ENCODE measurements around the gene EPAS1.

The EPAS1 gene

DNA sequence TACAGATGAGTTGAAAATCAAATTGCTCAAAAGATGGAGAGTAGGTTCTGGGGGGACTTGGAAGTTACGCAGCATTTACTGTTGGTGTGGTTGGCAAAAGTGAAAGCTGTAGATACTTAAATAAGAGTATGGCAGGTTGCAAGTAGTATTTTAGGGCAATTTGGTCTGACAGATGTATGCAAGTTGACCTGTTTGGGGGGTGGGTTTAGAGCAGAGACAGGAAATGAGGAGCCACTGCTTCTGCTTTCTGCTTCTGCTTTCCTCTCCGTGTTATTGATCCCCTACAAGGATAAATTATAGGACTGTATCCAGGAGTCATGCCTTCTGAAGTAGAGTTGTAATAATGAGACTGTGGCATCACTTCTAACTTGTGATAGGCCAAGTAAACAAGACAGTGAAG is 71.2 kb downstream of the EPAS1 start:
- Histone ChIP-seq H3K36me3 (replicated peaks; ENCODE audit: insufficient read depth, low read length) (no peaks in the 10 kb centered on the region), H3K4me3 (ENCODE audit: low read length) (no peak overlapping the region), H2AFZ (ENCODE audit: low read length) (no peak overlapping the region), H3K9me2 (replicated peaks; ENCODE audit: insufficient read depth, low read length) (no peaks in the 10 kb centered on the region), H4K20me1 (ENCODE audit: insufficient read depth, low read length) (no peaks in the 10 kb centered on the region), H3K79me2 (ENCODE audit: low read length) (no peaks in the 10 kb centered on the region), H3K9ac (ENCODE audit: low read length) (no peak overlapping the region), H3K4me2 (ENCODE audit: low read depth, low read length) (no peak overlapping the region), H3K27ac (ENCODE audit: low read length) (no peak overlapping the region), H3K4me1 (ENCODE audit: low read length) (peaks cover 8% of the 10 kb centered on the region), H3K9me3 (replicated peaks; ENCODE audit: insufficient read depth, low read length) (no peaks in the 10 kb centered on the region), H3F3A (ENCODE audit: insufficient read depth, low read length) (no peaks in the 10 kb centered on the region), H3K27me3 (replicated peaks; ENCODE audit: insufficient read depth, low read length) (no peaks in the 10 kb centered on the region)
- no peak for DNase-seq
- TF ChIP-seq, protein P1, sequence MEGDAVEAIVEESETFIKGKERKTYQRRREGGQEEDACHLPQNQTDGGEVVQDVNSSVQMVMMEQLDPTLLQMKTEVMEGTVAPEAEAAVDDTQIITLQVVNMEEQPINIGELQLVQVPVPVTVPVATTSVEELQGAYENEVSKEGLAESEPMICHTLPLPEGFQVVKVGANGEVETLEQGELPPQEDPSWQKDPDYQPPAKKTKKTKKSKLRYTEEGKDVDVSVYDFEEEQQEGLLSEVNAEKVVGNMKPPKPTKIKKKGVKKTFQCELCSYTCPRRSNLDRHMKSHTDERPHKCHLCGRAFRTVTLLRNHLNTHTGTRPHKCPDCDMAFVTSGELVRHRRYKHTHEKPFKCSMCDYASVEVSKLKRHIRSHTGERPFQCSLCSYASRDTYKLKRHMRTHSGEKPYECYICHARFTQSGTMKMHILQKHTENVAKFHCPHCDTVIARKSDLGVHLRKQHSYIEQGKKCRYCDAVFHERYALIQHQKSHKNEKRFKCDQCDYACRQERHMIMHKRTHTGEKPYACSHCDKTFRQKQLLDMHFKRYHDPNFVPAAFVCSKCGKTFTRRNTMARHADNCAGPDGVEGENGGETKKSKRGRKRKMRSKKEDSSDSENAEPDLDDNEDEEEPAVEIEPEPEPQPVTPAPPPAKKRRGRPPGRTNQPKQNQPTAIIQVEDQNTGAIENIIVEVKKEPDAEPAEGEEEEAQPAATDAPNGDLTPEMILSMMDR (IDR thresholded peaks at IDR 0.05; ENCODE audit: low read length), result no peak
- TF ChIP-seq EZH2 (optimal IDR thresholded peaks at IDR 0.05; ENCODE audit: low read depth, low read length) (no peak), EZH2phosphoT487 (IDR thresholded peaks at IDR 0.05; ENCODE audit: low read length) (no peak)

DNA sequence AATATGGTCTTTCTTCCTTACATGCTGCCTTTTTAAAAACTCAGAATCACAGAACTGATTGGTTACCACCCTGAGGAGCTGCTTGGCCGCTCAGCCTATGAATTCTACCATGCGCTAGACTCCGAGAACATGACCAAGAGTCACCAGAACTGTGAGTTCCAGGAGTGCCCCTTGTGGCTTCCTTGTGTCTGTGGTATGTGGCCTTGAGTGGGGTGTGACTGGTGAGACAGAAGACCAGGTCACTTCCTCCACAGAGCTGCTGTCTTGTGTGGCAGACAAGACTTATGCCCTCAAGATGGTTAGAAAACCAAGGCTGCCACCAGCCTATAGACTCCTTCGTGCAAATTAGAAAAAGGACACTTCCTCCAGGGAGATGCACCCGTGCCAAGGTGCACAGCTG is 72.6 kb downstream of the EPAS1 start:
- Histone ChIP-seq H3K36me3 (replicated peaks; ENCODE audit: insufficient read depth, low read length) (no peaks in the 10 kb centered on the region), H3K9me3 (replicated peaks; ENCODE audit: insufficient read depth, low read length) (no peaks in the 10 kb centered on the region), H4K20me1 (ENCODE audit: insufficient read depth, low read length) (no peaks in the 10 kb centered on the region), H3K79me2 (ENCODE audit: low read length) (no peaks in the 10 kb centered on the region), H3K4me3 (ENCODE audit: low read length) (no peak overlapping the region), H3K9ac (ENCODE audit: low read length) (no peak overlapping the region), H3F3A (ENCODE audit: insufficient read depth, low read length) (no peaks in the 10 kb centered on the region), H3K9me2 (replicated peaks; ENCODE audit: insufficient read depth, low read length) (no peaks in the 10 kb centered on the region), H2AFZ (ENCODE audit: low read length) (no peak overlapping the region), H3K4me2 (ENCODE audit: low read depth, low read length) (no peak overlapping the region), H3K27me3 (replicated peaks; ENCODE audit: insufficient read depth, low read length) (no peaks in the 10 kb centered on the region), H3K27ac (ENCODE audit: low read length) (no peak overlapping the region), H3K4me1 (ENCODE audit: low read length) (no peaks in the 10 kb centered on the region)
- no peak for DNase-seq
- TF ChIP-seq EZH2phosphoT487 (IDR thresholded peaks at IDR 0.05; ENCODE audit: low read length) (no peak), EZH2 (optimal IDR thresholded peaks at IDR 0.05; ENCODE audit: low read depth, low read length) (no peak)
- TF ChIP-seq, protein P1 (IDR thresholded peaks at IDR 0.05; ENCODE audit: low read length), result no peak

DNA sequence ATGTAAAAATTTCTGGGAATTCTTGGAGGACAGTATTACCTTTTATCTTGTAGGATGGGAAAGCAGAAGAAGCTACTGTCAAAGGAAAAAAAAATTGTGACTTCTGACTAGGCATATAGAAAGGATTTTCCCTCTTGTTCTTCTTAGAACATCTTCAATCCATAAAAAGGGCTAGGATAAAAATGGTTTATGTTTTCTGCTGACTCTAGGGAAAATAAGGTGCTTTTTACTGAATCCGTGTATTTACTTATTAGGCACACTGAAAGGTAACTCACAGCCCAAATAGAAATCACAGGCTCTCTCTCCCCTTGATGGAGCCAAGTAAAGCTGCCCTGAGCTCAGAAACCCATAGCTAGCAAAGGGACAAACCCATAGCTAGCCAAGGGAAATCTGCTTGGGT is 74.6 kb downstream of the EPAS1 start:
- Histone ChIP-seq H3K4me3 (ENCODE audit: low read length) (no peak overlapping the region), H3K27ac (ENCODE audit: low read length) (no peak overlapping the region), H3F3A (ENCODE audit: insufficient read depth, low read length) (no peaks in the 10 kb centered on the region), H3K9ac (ENCODE audit: low read length) (no peak overlapping the region), H2AFZ (ENCODE audit: low read length) (no peak overlapping the region), H3K79me2 (ENCODE audit: low read length) (no peaks in the 10 kb centered on the region), H3K36me3 (replicated peaks; ENCODE audit: insufficient read depth, low read length) (no peaks in the 10 kb centered on the region), H3K9me3 (replicated peaks; ENCODE audit: insufficient read depth, low read length) (no peaks in the 10 kb centered on the region), H3K4me1 (ENCODE audit: low read length) (no peaks in the 10 kb centered on the region), H3K9me2 (replicated peaks; ENCODE audit: insufficient read depth, low read length) (no peaks in the 10 kb centered on the region), H3K4me2 (ENCODE audit: low read depth, low read length) (no peak overlapping the region), H3K27me3 (replicated peaks; ENCODE audit: insufficient read depth, low read length) (no peaks in the 10 kb centered on the region), H4K20me1 (ENCODE audit: insufficient read depth, low read length) (no peaks in the 10 kb centered on the region)
- TF ChIP-seq EZH2 (optimal IDR thresholded peaks at IDR 0.05; ENCODE audit: low read depth, low read length), result no peak
- TF ChIP-seq, protein P1 (IDR thresholded peaks at IDR 0.05; ENCODE audit: low read length), result no peak
- TF ChIP-seq EZH2phosphoT487 (IDR thresholded peaks at IDR 0.05; ENCODE audit: low read length), result no peak
- no peak for DNase-seq

Measured in MM.1S (cell line).